IMR-90 (cell line): Measurements from ENCODE around the gene DUS1L. TPM values are rescaled to one million over a fixed set of nuclear protein-coding genes. Genes with fewer than 3 reads are reported as not detected.

Source experiments
- ATAC-seq: fragments of 200-7000 bp; cut with Tn5 transposase; 2 replicates; pipeline ENCODE4 v1.9.1; 2020; ENCODE audit warnings: low read depth, mild to moderate bottlenecking, moderate library complexity
- BruUV-seq: library from RNA; stranded (reverse); fragments of 400-500 nt; replicated peaks from 2 replicates; lab custom pipeline; 2021; lab: Mats Ljungman, UMichigan
- CTCF ChIA-PET: fragments of 300-600 bp; formaldehyde crosslinking; extraction: SDS; loops from one replicate; lab custom pipeline; 2021; ENCODE audit warnings: antibody characterized with exemption; lab: Yijun Ruan, JAX
- POLR2A ChIA-PET: fragments of 300-600 bp; sonication (Branson Sonifier 250); formaldehyde crosslinking; loops from one replicate; lab custom pipeline; 2022; ENCODE audit warnings: antibody characterized with exemption; ENCODE audit not compliant: unreplicated experiment; lab: Charles Lee
- DNase-seq: peaks from one replicate; pipeline ENCODE4 v3.0.0; 2013
- H2AFZ ChIP-seq: replicated peaks from 2 replicates; pipeline ENCODE3; 2013; ENCODE audit warnings: low read length, mild to moderate bottlenecking; ENCODE audit not compliant: poor library complexity
- H2AK5ac ChIP-seq: 2 replicates; pipeline ENCODE4 v1.6.1; 2013; ENCODE audit warnings: low read depth, low read length, inconsistent platforms
- H2AK9ac ChIP-seq: replicated peaks from 2 replicates; pipeline ENCODE3; 2013; ENCODE audit warnings: mild to moderate bottlenecking, low read depth, low read length, moderate library complexity; ENCODE audit not compliant: poor library complexity
- H2BK120ac ChIP-seq: 2 replicates; pipeline ENCODE4 v1.6.1; 2013; ENCODE audit warnings: low read depth, low read length, inconsistent platforms
- H2BK15ac ChIP-seq: 3 replicates; pipeline ENCODE4 v1.6.1; 2013; ENCODE audit warnings: low read depth, low read length, inconsistent platforms
- H2BK20ac ChIP-seq: 2 replicates; pipeline ENCODE4 v1.6.1; 2013; ENCODE audit warnings: low read depth, mild to moderate bottlenecking, inconsistent platforms, low read length, moderate library complexity
- H2BK5ac ChIP-seq: 2 replicates; pipeline ENCODE4 v1.6.1; 2013; ENCODE audit warnings: mild to moderate bottlenecking, low read depth, low read length, inconsistent platforms; ENCODE audit not compliant: poor library complexity, severe bottlenecking
- H3K14ac ChIP-seq: replicated peaks from 2 replicates; pipeline ENCODE4 v1.6.1; 2013; ENCODE audit warnings: low read depth, low read length, inconsistent platforms
- H3K18ac ChIP-seq: 2 replicates; pipeline ENCODE4 v1.6.1; 2013; ENCODE audit warnings: low read depth, low read length, control low read depth
- H3K23ac ChIP-seq: 2 replicates; pipeline ENCODE4 v1.6.1; 2013; ENCODE audit warnings: low read depth, low read length, inconsistent platforms
- H3K27ac ChIP-seq: 2 replicates; pipeline ENCODE4 v1.5.1; 2013; ENCODE audit warnings: mild to moderate bottlenecking, control low read depth, low read length; ENCODE audit not compliant: insufficient read depth
- H3K27me3 ChIP-seq: 2 replicates; pipeline ENCODE4 v1.6.1; 2013; ENCODE audit warnings: low read length; ENCODE audit not compliant: control insufficient read depth, insufficient read depth
- H3K36me3 ChIP-seq: 2 replicates; pipeline ENCODE4 v1.6.1; 2013; ENCODE audit warnings: low read length, mixed read lengths; ENCODE audit not compliant: control insufficient read depth, insufficient read depth
- H3K4ac ChIP-seq: 2 replicates; pipeline ENCODE4 v1.6.1; 2013; ENCODE audit warnings: low read depth, low read length, inconsistent platforms
- H3K4me1 ChIP-seq: 2 replicates; pipeline ENCODE4 v1.6.1; 2013; ENCODE audit warnings: low read length, mixed read lengths; ENCODE audit not compliant: control insufficient read depth, insufficient read depth
- H3K4me2 ChIP-seq: 2 replicates; pipeline ENCODE4 v1.6.1; 2013; ENCODE audit warnings: low read depth, mild to moderate bottlenecking, control low read depth, low read length, moderate library complexity
- H3K4me3 ChIP-seq: 2 replicates; pipeline ENCODE4 v1.5.1; 2013; ENCODE audit warnings: low read depth, mild to moderate bottlenecking, control low read depth, low read length, moderate library complexity; ENCODE audit not compliant: insufficient read depth
- H3K56ac ChIP-seq: 2 replicates; pipeline ENCODE4 v1.6.1; 2013; ENCODE audit warnings: low read length, inconsistent platforms; ENCODE audit not compliant: insufficient read depth; ENCODE audit errors: extremely low read depth
- H3K79me1 ChIP-seq, 2 experiments: 2 replicates each; pipeline ENCODE4 v1.6.1; 2013; ENCODE audit warnings: low read length in 2 of 2, inconsistent platforms in 1 of 2, low read depth in 1 of 2
- H3K9ac ChIP-seq: 2 replicates; pipeline ENCODE4 v1.6.1; 2013; ENCODE audit warnings: low read depth, low read length, control low read depth
- H3K9me1 ChIP-seq: 2 replicates; pipeline ENCODE4 v1.6.1; 2013; ENCODE audit warnings: low read length, inconsistent platforms; ENCODE audit not compliant: insufficient read depth
- H3K9me3 ChIP-seq: 2 replicates; pipeline ENCODE4 v1.6.1; 2013; ENCODE audit warnings: low read length; ENCODE audit not compliant: control insufficient read depth, insufficient read depth
- H4K20me1 ChIP-seq: 2 replicates; pipeline ENCODE4 v1.6.1; 2013; ENCODE audit warnings: low read length, inconsistent platforms; ENCODE audit not compliant: insufficient read depth
- H4K5ac ChIP-seq: 2 replicates; pipeline ENCODE4 v1.6.1; 2013; ENCODE audit warnings: mild to moderate bottlenecking, low read depth, low read length, control low read depth
- H4K8ac ChIP-seq, 2 experiments: 2 replicates each; pipeline ENCODE4 v1.6.1; 2013; ENCODE audit warnings: low read depth in 2 of 2, low read length in 2 of 2, control low read depth in 1 of 2, inconsistent platforms in 1 of 2
- H4K91ac ChIP-seq: 2 replicates; pipeline ENCODE4 v1.6.1; 2013; ENCODE audit warnings: low read depth, low read length, inconsistent platforms; ENCODE audit not compliant: insufficient read depth
- BHLHE40 ChIP-seq: fragments of 150-350 bp; IDR thresholded peaks from 2 replicates; pipeline ENCODE4 v1.6.1; 2016; ENCODE audit warnings: mild to moderate bottlenecking, low read depth, low read length
- CHD1 ChIP-seq: IDR thresholded peaks from 2 replicates; pipeline ENCODE4 v1.6.1; 2012; ENCODE audit warnings: low read depth, low read length, improper control_type of control experiment
- CTCF ChIP-seq: conservative IDR thresholded peaks from 2 replicates; pipeline ENCODE4 v1.5.1; 2012; ENCODE audit warnings: mild to moderate bottlenecking, low read depth, low read length, improper control_type of control experiment
- MAFK ChIP-seq: IDR thresholded peaks from 2 replicates; pipeline ENCODE4 v1.6.1; 2012; ENCODE audit warnings: low read depth, low read length, improper control_type of control experiment
- MXI1 ChIP-seq: IDR thresholded peaks from 2 replicates; pipeline ENCODE4 v1.6.1; 2012; ENCODE audit warnings: low read depth, mild to moderate bottlenecking, low read length, moderate library complexity, borderline replicate concordance
- NFE2L2 ChIP-seq: fragments of 150-350 bp; IDR thresholded peaks from 2 replicates; pipeline ENCODE4 v1.6.1; 2016; ENCODE audit warnings: low read depth, mild to moderate bottlenecking, low read length
- POLR2A ChIP-seq: IDR thresholded peaks from 2 replicates; pipeline ENCODE4 v1.6.1; 2012; ENCODE audit warnings: mild to moderate bottlenecking, low read depth, low read length
- RAD21 ChIP-seq: IDR thresholded peaks from 2 replicates; pipeline ENCODE4 v1.6.1; 2012; ENCODE audit warnings: low read length, improper control_type of control experiment
- RCOR1 ChIP-seq: IDR thresholded peaks from 2 replicates; pipeline ENCODE4 v1.6.1; 2012; ENCODE audit warnings: mild to moderate bottlenecking, low read length, improper control_type of control experiment; ENCODE audit not compliant: insufficient replicate concordance
- SMC3 ChIP-seq: fragments of 150-350 bp; IDR thresholded peaks from 2 replicates; pipeline ENCODE4 v1.6.1; 2016; ENCODE audit warnings: low read depth, mild to moderate bottlenecking, antibody characterized with exemption, low read length, moderate library complexity
- WGBS, 2 experiments: methylation state at CpG; one replicate each; pipeline versions ENCODE4 v1.1.5 to v1.1.7; 2013; ENCODE audit warnings: missing lambda C conversion rate in 2 of 2; ENCODE audit not compliant: insufficient read length in 1 of 2; ENCODE audit errors: extremely low coverage in 2 of 2; 5-methylcytosine and 5-hydroxymethylcytosine counted together
- dilution Hi-C: fragments of 300-500 bp; cut with HindIII; formaldehyde crosslinking; loops from one replicate; pipeline ENCODE4 v1.14.3; 2018; ENCODE audit warnings: low sequenced_read_pairs; ENCODE audit not compliant: unreplicated experiment
- in situ Hi-C: fragments of 300-500 bp; cut with MboI; formaldehyde crosslinking; loops from 3 replicates; pipeline ENCODE4 v1.14.3; 2019; ENCODE audit warnings: low sequenced_read_pairs, inconsistent platforms, mixed read lengths
- intact Hi-C: fragments of 100-400 bp; cut with micrococcal nuclease; formaldehyde crosslinking; loops from 2 replicates; pipeline ENCODE4 v1.10.0; 2022
- polyA plus RNA-seq, 3 experiments: library from polyadenylated mRNA; depleted of rRNA; stranded (reverse); fragments of >200 nt; gene quantifications; 2 replicates each; pipeline ENCODE4 v1.2.3, GENCODE V29; 2012; ENCODE audit warnings: low replicate concordance in 1 of 3
- total RNA-seq: library from RNA; depleted of rRNA; stranded (reverse); fragments of >200 nt; gene quantifications from 2 replicates; pipeline ENCODE4 v1.2.3, GENCODE V29; 2012
- TF ChIP-seq, protein P1 (sequence below): fragments of 150-350 bp; IDR thresholded peaks from 2 replicates; pipeline ENCODE4 v1.6.1; 2016; ENCODE audit warnings: low read depth, mild to moderate bottlenecking, low read length, moderate library complexity, borderline replicate concordance
- TF ChIP-seq, protein P2 (sequence below): fragments of 150-350 bp; IDR thresholded peaks from 2 replicates; pipeline ENCODE4 v1.6.1; 2017; ENCODE audit warnings: mild to moderate bottlenecking, antibody characterized with exemption, low read length, low read depth

DUS1L gene
- total and polyA plus RNA-seq, 2 of the 4 experiments (the other 2 are of a cell fraction): 29.0 to 76.9 TPM

DNA sequence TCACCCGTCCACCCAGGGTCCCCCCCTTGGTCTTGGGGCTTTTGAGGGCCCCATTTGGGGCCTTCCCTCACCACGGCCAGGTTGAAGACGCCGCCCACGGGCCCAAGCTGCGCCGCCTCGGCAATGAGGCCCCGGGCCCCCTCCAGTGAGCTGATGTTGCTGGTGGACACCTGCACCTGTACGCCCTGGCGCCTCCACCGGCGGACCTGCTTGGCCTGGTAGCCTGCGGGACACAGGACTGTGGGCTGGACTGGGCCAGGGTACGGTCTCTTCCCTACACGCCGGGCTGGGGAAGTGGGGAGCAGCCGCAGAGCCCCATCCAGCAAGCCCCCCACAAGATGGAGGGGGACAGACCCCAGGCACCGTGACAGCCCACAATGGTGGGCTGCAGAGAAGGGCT, 16.9 kb upstream of the DUS1L start (continued):
- no peak for TF ChIP-seq RAD21

DNA sequence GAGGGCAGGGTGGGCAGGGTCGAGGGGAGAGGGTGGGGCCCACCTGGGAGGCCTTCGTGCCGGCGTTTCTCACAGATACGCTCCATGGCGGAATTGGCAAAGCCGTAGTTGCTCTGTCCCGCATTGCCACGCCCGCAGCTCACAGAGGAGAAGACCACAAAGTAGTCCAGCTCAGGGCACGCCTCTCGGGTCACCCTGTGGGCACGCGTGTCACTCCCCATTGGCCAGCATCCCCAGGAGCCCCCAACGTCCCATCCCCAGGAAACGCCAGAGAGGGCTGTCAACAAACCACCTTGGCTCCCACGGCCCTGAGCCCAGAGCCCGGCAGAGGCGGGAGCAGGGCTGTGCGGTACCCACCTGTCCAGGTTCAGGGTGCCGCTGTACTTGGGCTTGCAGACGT, 16.4 kb upstream of the DUS1L start:
- Histone ChIP-seq H2BK120ac (no peak overlapping the region), H4K20me1 (no peaks in the 10 kb centered on the region; the same call in none of the 2 replicates), H4K5ac (no peak overlapping the region), H3K9ac (no peak overlapping the region), H3K9me3 (no peaks in the 10 kb centered on the region), H2AFZ (no peak overlapping the region), H2AK5ac (no peak overlapping the region), H4K8ac (no peak overlapping the region), H3K4ac (no peak overlapping the region), H3K56ac (no peak overlapping the region), H2BK5ac (no peak overlapping the region), H2AK9ac (no peak overlapping the region), H3K9me1 (no peaks in the 10 kb centered on the region), H4K91ac (no peak overlapping the region), H3K27me3 (no peaks in the 10 kb centered on the region), H3K27ac (no peak overlapping the region), H3K4me1 (no peaks in the 10 kb centered on the region), H3K4me2 (no peak overlapping the region), H2BK20ac (no peak overlapping the region), H3K23ac (no peak overlapping the region), H3K14ac (no peak overlapping the region), H2BK15ac (no peak overlapping the region), H3K36me3 (peaks cover 78% of the 10 kb centered on the region), H3K79me1 (no peaks in the 10 kb centered on the region), H3K4me3 (no peak overlapping the region), H3K18ac (no peak overlapping the region)
- DNase-seq (no peak), ATAC-seq (no peak)
- no peak for TF ChIP-seq CTCF
- TF ChIP-seq BHLHE40: no peak
- TF ChIP-seq POLR2A: no peak
- TF ChIP-seq CHD1: no peak
- TF ChIP-seq RCOR1: no peak
- TF ChIP-seq MXI1: no peak
- TF ChIP-seq, protein P1, sequence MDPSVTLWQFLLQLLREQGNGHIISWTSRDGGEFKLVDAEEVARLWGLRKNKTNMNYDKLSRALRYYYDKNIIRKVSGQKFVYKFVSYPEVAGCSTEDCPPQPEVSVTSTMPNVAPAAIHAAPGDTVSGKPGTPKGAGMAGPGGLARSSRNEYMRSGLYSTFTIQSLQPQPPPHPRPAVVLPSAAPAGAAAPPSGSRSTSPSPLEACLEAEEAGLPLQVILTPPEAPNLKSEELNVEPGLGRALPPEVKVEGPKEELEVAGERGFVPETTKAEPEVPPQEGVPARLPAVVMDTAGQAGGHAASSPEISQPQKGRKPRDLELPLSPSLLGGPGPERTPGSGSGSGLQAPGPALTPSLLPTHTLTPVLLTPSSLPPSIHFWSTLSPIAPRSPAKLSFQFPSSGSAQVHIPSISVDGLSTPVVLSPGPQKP: no peak
- no peak for TF ChIP-seq MAFK
- TF ChIP-seq, protein P2, sequence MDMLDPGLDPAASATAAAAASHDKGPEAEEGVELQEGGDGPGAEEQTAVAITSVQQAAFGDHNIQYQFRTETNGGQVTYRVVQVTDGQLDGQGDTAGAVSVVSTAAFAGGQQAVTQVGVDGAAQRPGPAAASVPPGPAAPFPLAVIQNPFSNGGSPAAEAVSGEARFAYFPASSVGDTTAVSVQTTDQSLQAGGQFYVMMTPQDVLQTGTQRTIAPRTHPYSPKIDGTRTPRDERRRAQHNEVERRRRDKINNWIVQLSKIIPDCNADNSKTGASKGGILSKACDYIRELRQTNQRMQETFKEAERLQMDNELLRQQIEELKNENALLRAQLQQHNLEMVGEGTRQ: no peak
- TF ChIP-seq SMC3: no peak
- TF ChIP-seq NFE2L2: no peak
- intact Hi-C loops (no loop called here), dilution Hi-C loops (no loop called here), in situ Hi-C loops (no loop called here)
- ChIA-PET POLR2A (no interaction called here), CTCF (no interaction called here)
- BruUV-seq: no TSS peak
- WGBS, 2 experiments: 93% methylated on average over 16 of the region's 22 CpGs; no CpG with 5 or more reads in 1 of the 2 experiments
